ENCODE data around the gene RNF182. TPM values are rescaled to one million over a fixed set of nuclear protein-coding genes. Genes with fewer than 3 reads are reported as not detected.

The RNF182 gene
- total and polyA plus RNA-seq, 2 donors (not counting 3 experiments of a cell fraction or from before 2014, with no cell fraction given) = 0.43 to 0.93 TPM

DNA sequence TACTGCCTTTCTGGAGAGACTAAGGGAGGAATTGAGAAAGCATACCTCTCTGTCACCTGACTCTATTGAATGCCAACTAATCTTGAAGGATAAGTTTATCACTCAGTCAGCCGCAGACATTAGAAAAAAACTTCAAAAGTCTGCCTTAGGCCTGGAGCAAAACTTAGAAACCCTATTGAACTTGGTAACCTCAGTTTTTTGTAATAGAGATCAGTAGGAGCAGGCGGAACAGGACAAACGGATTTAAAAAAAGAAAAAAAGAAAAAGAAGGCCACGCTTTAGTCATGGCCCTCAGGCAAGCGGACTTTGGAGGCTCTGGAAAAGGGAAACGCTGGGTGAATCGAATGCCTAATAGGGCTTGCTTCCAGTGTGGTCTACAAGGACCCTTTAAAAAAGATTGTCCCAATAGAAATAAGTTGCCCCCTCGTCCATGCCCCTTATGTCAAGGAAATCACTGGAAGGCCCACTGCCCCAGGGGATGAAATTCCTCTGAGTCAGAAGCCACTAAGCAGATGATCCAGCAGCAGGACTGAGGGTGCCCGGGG, 43.1 kb upstream of the RNF182 start:
- no peak overlapping the region for H3K4me3 ChIP-seq (replicated peaks in 1 of 3; ENCODE audit: insufficient read depth in 1 of 3, low read depth in 1 of 3, low read length in 3 of 3)
- H3K9ac ChIP-seq (replicated peaks; ENCODE audit: extremely low read depth, insufficient read depth, low read length) = no peak overlapping the region
- H3K27ac ChIP-seq (ENCODE audit: insufficient read depth, low read depth, low read length) = no peak overlapping the region
- no peaks in the 10 kb centered on the region for H3K4me1 ChIP-seq (ENCODE audit: control insufficient read depth, extremely low read depth, insufficient read depth, low read length)
- dilution Hi-C loops (cut with MboI; ENCODE audit: extremely low pct_ligation_motif_present, low sequenced_read_pairs) = no loop called here
- no TSS peak for BruUV-seq (replicated peaks)
- ChIA-PET POLR2A (no interaction called here), CTCF (no interaction called here)
- H3K9me3 ChIP-seq (replicated peaks; ENCODE audit: control insufficient read depth, insufficient read depth, low read length) = no peaks in the 10 kb centered on the region
- no peaks in the 10 kb centered on the region for H4K20me1 ChIP-seq (replicated peaks; ENCODE audit: control insufficient read depth, extremely low read depth, insufficient read depth, low read length)
- DNase-seq (ENCODE audit: low read depth, low spot score) = no peak
- H2AFZ ChIP-seq (ENCODE audit: low read depth, low read length) = no peak overlapping the region
- intact Hi-C loops (cut with micrococcal nuclease) = no loop called here
- H3K27me3 ChIP-seq (ENCODE audit: control insufficient read depth in 2 of 2, insufficient read depth in 2 of 2, low read length in 2 of 2) = peaks cover 2 to 4% of the 10 kb centered on the region in 2 experiments
- H3K9me1 ChIP-seq (replicated peaks; ENCODE audit: control insufficient read depth, extremely low read depth, insufficient read depth, low read length) = no peaks in the 10 kb centered on the region
- no peak for FAIRE-seq
- H3K79me2 ChIP-seq (ENCODE audit: control insufficient read depth, insufficient read depth, low read length) = no peaks in the 10 kb centered on the region
- no peak overlapping the region for H3K4me2 ChIP-seq (ENCODE audit: insufficient read depth, low read length)
- H3K36me3 ChIP-seq (ENCODE audit: control insufficient read depth in 2 of 2, extremely low read depth in 1 of 2, insufficient read depth in 2 of 2, low read length in 2 of 2) = no peaks in the 10 kb centered on the region
- TF ChIP-seq POLR2A (IDR thresholded peaks at IDR 0.05; ENCODE audit: low read depth, low read length) (no peak), JUN (IDR thresholded peaks at IDR 0.05; ENCODE audit: borderline replicate concordance, insufficient read depth, insufficient read length, low read depth) (no peak), POLR2AphosphoS5 (IDR thresholded peaks at IDR 0.05; ENCODE audit: insufficient read depth, low read depth, low read length) (no peak), MYC (IDR thresholded peaks at IDR 0.05; ENCODE audit: low read depth, low read length) (no peak), EZH2 (IDR thresholded peaks at IDR 0.05; ENCODE audit: borderline replicate concordance, low read depth, low read length, severe bottlenecking) (no peak)
- TF ChIP-seq, protein P1, sequence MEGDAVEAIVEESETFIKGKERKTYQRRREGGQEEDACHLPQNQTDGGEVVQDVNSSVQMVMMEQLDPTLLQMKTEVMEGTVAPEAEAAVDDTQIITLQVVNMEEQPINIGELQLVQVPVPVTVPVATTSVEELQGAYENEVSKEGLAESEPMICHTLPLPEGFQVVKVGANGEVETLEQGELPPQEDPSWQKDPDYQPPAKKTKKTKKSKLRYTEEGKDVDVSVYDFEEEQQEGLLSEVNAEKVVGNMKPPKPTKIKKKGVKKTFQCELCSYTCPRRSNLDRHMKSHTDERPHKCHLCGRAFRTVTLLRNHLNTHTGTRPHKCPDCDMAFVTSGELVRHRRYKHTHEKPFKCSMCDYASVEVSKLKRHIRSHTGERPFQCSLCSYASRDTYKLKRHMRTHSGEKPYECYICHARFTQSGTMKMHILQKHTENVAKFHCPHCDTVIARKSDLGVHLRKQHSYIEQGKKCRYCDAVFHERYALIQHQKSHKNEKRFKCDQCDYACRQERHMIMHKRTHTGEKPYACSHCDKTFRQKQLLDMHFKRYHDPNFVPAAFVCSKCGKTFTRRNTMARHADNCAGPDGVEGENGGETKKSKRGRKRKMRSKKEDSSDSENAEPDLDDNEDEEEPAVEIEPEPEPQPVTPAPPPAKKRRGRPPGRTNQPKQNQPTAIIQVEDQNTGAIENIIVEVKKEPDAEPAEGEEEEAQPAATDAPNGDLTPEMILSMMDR (IDR thresholded peaks at IDR 0.05; ENCODE audit: extremely low read depth in 1 of 2, insufficient read depth in 1 of 2, low read depth in 1 of 2, low read length in 2 of 2) = no peak
- TF ChIP-seq, protein P2, sequence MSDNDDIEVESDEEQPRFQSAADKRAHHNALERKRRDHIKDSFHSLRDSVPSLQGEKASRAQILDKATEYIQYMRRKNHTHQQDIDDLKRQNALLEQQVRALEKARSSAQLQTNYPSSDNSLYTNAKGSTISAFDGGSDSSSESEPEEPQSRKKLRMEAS (IDR thresholded peaks at IDR 0.05; ENCODE audit: insufficient read depth, insufficient read length) = no peak

All from endothelial cell of umbilical vein (primary cell).